Measurements from ENCODE around the gene TUBB8B.
"Not testable (repeated sequence)": the region's sequence is repeated elsewhere in the genome, so short reads cannot be mapped to it uniquely, and the experiment has no call there.

TUBB8B gene

DNA sequence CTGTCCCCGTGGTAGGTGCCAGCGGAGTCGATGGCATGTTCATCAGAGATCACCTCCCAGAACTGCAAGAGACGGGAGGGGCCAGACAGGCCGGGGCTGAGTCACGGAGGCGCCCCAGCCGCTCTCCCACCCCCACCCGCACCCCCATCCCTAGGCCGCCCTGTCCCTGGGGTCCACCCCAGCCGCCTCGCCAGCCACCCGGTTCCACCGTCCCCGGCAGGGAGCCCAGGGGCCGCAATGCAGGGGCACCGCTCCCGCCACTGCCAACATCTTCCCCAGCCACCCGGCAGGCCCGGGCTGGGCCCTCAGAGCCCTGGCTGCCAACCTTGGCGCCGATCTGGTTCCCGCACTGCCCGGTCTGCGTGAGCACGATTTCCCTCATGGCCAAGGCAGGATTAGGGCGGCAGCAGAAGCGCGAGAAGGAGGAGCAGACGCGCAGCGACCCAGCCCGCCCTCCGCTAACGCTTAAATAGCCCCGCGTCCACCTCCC lies at the start of gene TUBB8B:
Gene TUBB8B (minus strand): TSS at position 440 of the 490 bp plus-strand sequence. CDS start 58 bp downstream, at position 382.
- H3K4me3 ChIP-seq, H3K27ac ChIP-seq: not testable (repeated sequence)

DNA sequence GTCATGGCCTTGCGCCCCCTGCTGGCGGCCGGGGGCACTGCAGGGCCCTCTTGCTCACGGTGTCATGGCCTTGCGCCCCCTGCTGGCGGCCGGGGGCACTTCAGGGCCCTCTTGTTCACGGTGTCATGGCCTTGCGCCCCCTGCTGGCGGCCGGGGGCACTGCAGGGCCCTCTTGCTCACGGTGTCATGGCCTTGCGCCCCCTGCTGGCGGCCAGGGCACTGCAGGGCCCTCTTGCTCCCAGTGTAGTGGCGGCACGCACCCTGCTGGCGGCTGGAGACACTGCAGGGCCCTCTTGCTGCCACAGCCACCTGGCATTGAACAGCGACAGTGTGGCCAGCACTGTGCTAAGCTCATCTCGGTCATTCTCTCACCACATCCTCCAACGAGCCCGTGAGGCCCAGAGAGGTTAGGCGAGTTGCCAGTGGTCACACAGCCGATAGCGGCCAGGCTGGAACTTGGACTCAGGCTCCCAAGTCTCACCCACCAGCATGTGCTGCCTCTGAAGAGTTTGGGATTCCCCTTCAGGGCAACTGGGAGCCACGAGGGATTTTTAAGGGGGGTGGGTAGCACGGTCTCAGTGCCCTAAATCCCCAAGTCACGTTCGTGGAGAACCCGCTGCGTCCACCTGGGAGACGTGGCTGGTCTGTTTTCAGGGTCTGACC lies 48.0 kb upstream of the TUBB8B start:
- not testable (repeated sequence) for H3K4me3 ChIP-seq, H3K27ac ChIP-seq

DNA sequence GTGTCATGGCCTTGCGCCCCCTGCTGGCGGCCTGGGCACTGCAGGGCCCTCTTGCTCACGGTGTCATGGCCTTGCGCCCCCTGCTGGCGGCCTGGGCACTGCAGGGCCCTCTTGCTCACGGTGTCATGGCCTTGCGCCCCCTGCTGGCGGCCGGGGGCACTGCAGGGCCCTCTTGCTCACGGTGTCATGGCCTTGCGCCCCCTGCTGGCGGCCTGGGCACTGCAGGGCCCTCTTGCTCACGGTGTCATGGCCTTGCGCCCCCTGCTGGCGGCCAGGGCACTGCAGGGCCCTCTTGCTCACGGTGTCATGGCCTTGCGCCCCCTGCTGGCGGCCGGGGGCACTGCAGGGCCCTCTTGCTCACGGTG lies 47.3 kb upstream of the TUBB8B start:
- H3K27ac ChIP-seq: not testable (repeated sequence)

DNA sequence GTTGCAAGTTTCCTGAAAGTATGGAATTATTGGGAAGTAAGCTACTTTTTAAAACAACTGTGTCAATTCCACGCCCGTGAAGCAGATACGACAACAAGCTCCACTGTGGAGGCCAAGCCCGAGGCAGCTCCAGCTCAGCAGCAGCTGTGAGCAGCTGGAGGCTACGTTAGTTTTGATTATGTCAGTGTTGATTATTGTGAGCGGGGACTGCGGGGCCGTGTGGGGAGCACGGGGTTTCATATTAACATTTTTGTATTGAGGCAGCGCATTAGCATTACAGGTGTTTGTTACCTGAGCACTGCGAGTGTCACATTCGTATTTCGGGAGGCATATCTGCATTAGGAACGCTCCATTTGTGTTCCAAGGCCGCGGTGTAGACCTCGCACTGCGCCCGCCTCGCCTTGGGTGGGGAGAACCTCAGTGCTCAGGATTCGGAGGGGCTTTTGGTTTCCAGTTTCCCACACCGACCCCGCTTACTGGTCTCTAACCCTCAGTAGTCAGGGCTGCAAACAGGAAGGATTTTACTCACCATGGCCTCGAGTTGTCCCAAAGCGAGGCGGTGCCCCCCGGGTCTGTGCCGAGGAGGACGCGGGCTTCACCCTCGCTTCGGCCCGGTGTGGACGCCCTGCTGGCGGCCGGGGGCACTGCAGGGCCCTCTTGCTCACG lies 46.8 kb upstream of the TUBB8B start:
- H3K4me3 ChIP-seq, H3K27ac ChIP-seq: not testable (repeated sequence)

More for the DNA sequence above, 47.3 kb upstream of the TUBB8B start:
- not testable (repeated sequence) for H3K4me3 ChIP-seq

DNA sequence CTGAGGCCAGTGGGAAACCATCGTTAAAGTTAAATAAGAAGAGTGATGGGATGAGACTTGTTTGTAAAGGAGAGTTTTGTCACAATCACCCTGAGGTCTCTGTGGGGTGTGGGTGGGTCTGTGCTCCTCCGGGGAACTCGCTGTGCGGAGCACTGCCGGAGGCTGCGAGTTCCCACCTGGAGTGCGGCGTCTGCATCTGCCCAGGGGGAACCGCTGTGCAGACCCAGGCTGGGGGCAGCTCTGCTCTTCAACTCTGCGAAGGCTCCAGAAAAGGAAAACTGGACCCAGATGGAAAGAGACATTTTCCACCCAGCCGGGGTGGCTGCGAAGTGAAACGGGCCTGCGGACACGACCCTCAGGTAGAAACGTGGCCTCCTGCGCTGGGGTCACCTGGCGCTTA lies 46.2 kb upstream of the TUBB8B start:
- not testable (repeated sequence) for H3K27ac ChIP-seq

DNA sequence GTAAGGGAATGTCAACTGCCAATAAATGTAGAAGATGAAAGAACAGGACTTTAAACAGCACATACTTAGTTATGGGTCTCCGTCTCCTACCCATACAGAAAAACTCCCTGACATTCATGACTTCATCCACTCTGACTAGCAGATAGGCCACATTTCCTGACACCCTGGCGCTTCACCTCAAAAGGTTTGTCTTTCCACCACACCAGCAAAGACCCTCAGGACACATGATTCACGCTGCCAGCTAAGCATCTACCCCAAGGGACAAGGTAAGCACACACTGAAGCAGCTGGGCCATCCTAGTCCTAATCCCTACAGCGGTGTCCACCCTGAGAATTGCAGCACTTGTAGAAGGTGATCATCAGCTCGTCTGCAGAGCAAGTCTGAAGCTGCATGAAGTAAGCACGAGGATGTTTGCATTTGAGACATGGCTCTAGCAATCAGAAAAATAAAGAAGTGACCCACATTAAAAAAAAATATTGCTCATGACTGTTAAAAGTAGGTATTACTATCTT lies 44.5 kb upstream of the TUBB8B start:
- H3K4me3 ChIP-seq, H3K27ac ChIP-seq: not testable (repeated sequence)

More for the DNA sequence above, 46.2 kb upstream of the TUBB8B start:
- not testable (repeated sequence) for H3K4me3 ChIP-seq

DNA sequence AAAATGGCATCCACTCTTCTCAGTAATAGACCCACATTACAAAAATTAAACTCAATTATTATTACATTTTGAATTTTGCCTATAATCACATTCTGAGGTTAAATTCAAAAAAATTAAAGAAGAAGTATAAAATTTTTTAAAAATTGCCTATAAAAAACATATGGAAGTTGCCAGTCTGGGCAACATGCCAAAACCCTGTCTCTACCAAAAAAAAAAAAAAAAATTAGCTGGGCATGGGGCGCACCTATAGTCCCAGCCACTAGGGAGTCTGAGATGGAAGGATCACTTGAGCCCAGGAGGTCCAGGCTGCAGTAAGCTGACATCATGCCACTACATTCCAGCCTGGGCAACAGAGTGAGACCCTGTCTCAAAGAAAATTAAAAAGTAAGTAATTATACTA lies 42.1 kb upstream of the TUBB8B start:
- not testable (repeated sequence) for H3K27ac ChIP-seq

DNA sequence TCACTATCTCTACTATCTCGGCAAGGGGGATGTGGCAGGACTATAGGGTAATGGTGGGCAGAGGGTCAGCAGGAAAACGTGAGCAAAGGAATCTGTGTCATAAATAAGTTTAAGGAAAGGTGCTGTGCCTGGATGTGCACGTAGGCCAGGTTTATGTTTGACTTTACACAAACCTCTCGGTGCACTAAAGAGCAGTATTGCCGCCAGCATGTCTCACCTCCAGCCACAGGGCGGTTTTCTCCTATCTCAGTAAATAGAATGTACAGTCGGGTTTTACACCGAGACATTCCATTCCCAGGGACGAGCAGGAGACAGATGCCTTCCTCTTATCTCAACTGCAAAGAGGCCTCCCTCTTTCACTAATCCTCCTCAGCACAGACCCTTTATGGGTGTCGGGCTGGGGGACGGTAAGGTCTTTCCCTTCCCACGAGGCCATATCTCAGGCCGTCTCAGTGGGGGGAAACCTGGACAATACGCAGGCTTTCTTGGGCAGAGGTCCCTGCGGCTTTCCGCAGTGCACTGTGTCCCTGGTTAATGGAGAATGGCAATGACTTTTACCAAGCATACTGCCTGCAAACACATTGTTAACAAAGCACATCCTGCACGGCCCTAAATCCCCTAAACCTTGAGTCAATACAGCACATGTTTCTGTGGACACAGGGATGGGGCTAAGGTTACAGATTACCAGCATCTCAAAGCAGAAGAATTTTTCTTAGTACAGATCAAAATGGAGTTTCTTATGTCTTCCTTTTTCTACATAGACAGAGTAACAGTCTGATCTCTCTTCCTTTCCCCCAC lies 41.2 kb upstream of the TUBB8B start:
- H3K4me3 ChIP-seq, H3K27ac ChIP-seq: not testable (repeated sequence)

More for the DNA sequence above, 42.1 kb upstream of the TUBB8B start:
- not testable (repeated sequence) for H3K4me3 ChIP-seq

DNA sequence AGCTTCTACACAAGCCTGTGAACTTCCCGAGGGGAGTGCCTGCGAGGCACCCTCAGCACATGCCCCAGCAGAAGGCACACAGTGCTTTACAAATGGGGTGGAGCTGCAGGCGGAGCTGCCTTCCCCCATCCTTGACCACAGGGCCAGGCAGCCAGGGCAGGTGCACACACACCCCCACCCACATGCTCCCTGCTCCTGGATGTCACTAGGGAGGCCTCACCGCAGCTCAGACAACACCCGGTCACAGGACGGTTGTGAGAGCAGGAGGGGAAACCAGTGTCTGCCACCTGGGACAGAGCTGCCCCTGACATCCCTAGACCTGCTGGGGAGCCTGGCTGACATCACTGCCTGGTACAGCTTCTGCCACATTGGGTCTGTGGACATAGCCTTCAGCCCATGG lies 39.7 kb upstream of the TUBB8B start:
- H3K4me3 ChIP-seq, H3K27ac ChIP-seq: not testable (repeated sequence)

DNA sequence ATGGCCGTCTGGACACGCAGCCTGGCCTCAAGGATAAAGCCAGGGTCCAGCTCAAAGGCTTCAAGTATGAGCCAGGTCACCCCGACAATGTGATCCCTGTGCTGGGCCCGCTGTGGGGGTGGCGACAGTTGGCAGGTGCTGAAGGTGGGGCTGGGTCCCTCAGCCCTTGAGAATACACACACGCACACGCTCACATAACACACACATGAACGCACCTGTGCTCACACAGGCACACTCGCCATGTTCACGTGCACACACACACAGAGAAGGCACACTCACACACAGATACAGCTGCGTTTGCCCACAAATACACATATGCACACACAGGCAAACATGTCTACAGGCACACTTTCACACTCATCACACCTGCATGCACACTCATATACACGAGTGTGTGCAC lies 35.4 kb upstream of the TUBB8B start:
- H3K4me3 ChIP-seq, H3K27ac ChIP-seq: not testable (repeated sequence)

DNA sequence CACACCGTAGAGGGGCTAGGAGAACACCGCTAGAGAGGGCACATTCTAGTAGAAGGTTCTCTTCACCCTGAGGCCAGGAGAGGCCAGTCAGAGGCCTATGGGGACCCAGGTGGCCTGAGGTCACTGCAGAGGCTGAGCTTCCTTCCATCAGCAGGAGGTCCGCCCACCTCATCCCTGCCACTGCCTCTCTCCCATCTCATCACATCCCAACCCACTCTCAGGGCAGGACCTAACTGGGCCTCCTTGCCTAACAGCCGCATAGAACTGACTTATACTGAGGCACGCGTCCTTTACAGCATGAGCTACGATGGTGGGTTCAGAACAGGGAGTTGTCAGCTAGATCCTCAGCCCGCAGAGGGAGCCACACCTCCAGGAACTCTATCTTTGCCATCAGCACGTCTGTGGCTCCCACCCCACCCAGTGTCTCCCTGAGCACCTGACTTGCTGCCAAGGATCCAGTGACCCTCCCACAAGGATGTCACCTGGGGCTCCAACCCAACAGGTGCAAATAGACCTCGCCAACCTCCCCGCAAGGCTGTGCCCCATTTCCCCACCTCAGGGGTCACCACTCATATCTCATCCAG lies 33.3 kb upstream of the TUBB8B start:
- H3K27ac ChIP-seq, H3K4me3 ChIP-seq: not testable (repeated sequence)

DNA sequence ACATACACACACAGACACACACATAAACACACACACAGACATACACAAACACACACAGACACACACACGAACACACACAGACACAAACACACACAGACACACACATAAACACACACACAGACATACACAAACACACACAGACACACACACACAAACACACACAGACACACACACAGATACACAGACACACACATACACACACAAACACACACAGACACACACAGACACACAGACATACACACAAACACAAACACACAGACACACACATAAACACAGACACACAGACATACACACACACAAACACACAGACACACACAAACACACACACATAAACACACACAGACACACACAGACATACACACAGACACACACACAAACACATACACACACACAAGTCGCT lies 31.5 kb upstream of the TUBB8B start:
- not testable (repeated sequence) for H3K4me3 ChIP-seq, H3K27ac ChIP-seq

DNA sequence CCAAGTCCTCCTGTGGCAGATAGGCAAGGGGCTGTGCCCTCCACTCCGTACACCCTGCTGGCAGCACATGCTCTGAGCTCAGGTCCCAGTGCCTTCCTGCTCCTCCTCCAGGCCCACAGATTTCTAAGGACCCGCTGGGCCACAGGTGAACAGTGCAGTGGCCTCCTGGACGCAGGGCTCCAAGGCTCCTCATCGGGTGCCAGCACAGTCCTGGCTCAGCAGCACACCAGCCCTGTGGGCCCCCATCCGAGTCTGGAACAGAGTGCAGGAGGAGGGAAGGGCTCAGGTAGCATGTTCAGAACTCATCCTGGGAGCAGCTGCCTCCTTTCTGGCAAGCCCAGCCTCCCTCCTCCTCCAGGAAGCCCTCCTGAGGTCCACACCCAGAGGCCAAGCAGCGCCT lies 30.8 kb upstream of the TUBB8B start:
- H3K27ac ChIP-seq, H3K4me3 ChIP-seq: not testable (repeated sequence)

DNA sequence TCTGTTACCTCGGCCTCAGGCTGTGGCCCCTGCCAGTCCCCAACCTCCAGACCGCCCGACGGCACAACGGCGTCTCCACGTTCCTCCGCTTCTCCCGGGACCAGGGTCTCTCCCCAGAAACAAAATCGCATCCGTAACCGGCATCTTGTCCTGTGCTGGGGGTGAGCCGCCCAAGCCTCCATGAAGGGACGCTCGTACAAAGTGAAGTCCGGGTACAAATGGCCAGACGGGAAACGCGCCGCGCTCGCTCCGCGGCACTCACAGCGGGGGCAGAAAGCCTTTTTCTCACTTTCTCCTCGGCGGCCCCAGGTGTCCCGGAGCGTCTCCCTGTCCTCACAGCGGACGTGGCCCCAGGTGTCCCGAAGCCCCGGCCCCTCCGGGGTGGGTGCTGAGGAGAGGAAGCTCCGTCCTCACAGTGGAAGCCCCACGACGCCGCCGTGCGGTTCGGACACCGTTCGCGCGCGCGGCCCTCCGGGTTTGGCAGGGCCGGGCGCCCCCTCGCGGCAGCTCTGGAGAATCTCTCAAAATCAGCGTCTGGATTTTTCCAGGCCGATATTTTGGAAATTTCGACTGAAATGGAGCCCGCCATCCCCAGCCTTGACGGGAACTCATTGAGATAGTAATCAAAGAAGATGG lies 26.2 kb upstream of the TUBB8B start:
- not testable (repeated sequence) for H3K4me3 ChIP-seq, H3K27ac ChIP-seq

DNA sequence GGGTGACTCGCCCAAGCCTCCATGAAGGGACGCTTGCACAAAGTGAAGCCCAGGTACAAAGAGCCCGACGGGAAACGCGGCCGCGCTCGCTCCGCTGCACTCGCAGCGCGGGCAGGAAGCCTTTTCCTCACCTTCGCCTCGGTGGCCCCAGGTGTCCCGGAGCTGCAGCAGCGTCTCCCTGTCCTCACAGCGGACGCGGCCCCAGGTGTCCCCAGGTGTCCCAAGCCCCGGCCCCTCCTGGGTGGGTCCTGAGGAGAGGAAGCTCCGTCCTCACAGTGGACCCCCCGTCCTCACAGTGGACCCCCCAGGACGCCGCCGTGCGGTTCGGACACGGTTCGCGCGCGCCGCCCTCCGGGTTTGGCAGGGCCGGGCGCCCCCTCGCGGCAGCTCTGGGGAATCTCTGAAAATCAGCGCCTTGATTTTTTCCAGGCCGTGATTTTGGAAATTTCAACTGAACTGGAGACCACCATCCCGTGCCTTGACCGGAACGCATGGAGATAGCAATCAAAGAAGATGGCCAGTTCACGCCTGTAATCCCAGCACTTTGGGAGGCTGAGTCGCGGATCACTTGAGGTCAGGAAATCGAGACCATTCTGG lies 23.9 kb upstream of the TUBB8B start:
- H3K27ac ChIP-seq: not testable (repeated sequence)
- peak overlapping the region in 1 of 7 experiments; percentile 9 for H3K4me3 ChIP-seq

DNA sequence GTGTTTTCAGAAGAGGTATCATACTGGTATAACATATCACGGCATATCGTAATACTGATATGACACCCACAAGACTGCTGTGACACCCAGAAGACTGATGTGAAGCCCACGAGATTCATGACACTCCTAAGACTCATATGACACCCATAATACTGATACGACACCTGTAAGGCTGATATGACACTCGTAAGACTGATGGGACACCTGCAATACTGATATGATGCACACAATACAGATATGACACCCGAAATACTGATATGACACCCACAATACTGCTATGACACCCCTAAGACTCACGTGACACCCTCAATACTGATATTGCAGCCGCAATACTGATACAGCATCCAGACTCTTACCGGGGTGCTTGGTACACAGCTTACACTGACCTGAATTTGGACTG lies 18.3 kb upstream of the TUBB8B start:
- H3K4me3 ChIP-seq: not testable (repeated sequence)

DNA sequence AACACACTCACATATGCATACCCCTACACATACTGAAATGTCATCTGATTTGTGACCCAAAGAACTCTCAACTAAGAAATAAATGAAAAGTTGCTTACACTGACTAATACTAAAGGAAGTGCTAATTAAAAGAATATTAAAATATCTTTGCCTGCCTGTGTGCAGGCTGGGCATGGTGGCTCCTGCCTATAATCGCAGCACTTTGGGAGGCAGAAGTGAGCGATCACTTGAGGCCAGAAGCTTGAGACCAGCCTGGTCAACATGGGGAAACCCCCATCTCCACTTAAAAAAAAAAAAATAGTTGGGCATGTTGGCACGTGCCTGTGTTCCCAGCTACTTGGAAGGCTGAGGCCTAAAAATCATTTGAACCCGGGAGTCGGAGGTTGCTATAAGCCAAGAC lies 14.9 kb upstream of the TUBB8B start:
- H3K27ac ChIP-seq: not testable (repeated sequence)

More for the DNA sequence above, 18.3 kb upstream of the TUBB8B start:
- not testable (repeated sequence) for H3K27ac ChIP-seq

DNA sequence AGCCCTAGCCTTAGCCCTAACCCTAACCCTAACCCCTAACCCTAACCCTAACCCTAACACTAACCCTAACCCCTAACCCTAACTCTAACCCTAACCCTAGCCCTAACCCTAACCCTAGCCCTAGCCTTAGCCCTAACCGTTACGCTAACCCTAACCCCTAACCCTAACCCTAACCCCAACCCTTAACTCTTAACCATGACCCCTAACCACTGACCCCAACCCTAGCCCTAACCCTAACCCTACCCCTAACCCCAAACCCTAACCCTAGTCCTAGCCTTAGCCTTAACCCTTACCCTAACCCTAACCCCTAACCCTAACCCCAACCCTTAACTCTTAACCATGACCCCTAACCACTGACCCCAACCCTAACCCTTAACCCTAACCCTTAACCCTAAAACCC lies 14.2 kb upstream of the TUBB8B start:
- not testable (repeated sequence) for H3K4me3 ChIP-seq, H3K27ac ChIP-seq

More for the DNA sequence above, 14.9 kb upstream of the TUBB8B start:
- not testable (repeated sequence) for H3K4me3 ChIP-seq

DNA sequence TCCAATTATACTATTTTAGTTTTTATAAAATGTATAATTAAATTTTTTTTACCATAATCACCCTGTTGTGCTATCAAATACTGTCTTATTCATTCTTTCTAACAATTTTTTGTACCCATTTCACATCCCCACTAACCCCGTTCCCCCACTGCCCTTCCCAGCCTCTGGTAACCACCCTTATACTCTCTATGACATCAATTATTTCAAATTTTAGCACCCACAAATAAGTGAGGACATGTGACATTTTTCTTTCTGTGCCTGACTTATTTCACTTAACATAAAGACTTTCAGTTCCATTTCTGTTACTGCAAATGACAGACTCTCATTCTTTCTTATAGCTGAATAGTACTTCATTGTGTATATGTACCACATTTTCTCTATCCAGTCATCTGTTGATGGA lies 5.0 kb upstream of the TUBB8B start:
- not testable (repeated sequence) for H3K27ac ChIP-seq, H3K4me3 ChIP-seq

Measured in skin epidermis (tissue), 12 donors.